Measurements from ENCODE around the gene ZNF467.

GRCh38 chr7:149772956-149773434 lies 393 bp downstream of the ZNF467 start:
- TF ChIP-seq POLR2A (IDR thresholded peaks at IDR 0.05) (no peak), CTCF (IDR thresholded peaks at IDR 0.05) (no peak)

Data from esophagus squamous epithelium (tissue), 4 donors.